ENCODE results near the gene KRT32.

Gene KRT32

GRCh38 chr17:41494524-41494923 lies 27.3 kb upstream of the KRT32 start:
- peak; percentile 17 for DNase-seq (ENCODE audit: low read depth)
- no peak for TF ChIP-seq CTCF (conservative IDR thresholded peaks at IDR 0.05; ENCODE audit: control insufficient read depth, insufficient read depth, low read depth, low read length)
- H3K4me3 ChIP-seq (ENCODE audit: control insufficient read depth, low read depth, low read length): no peak overlapping the region

- no peak for TF ChIP-seq CTCF (conservative IDR thresholded peaks at IDR 0.05; ENCODE audit: control insufficient read depth, insufficient read depth, low read depth, low read length)
- DNase-seq (ENCODE audit: low read depth): peak; percentile 35
- H3K4me3 ChIP-seq (ENCODE audit: control insufficient read depth, low read depth, low read length): no peak overlapping the region
Measured at GRCh38 chr17:41492771-41493170, 25.6 kb upstream of the KRT32 start.

GRCh38 chr17:41492351-41492750 lies 25.2 kb upstream of the KRT32 start:
- DNase-seq (ENCODE audit: low read depth): peak; percentile 60
- TF ChIP-seq CTCF (conservative IDR thresholded peaks at IDR 0.05; ENCODE audit: control insufficient read depth, insufficient read depth, low read depth, low read length): no peak

GRCh38 chr17:41491476-41491875 lies 24.3 kb upstream of the KRT32 start:
- H3K4me3 ChIP-seq (ENCODE audit: control insufficient read depth, low read depth, low read length): no peak overlapping the region
- no peak for DNase-seq (ENCODE audit: low read depth)
- TF ChIP-seq CTCF (conservative IDR thresholded peaks at IDR 0.05; ENCODE audit: control insufficient read depth, insufficient read depth, low read depth, low read length): no peak

More at GRCh38 chr17:41492351-41492750, 25.2 kb upstream of the KRT32 start:
- H3K4me3 ChIP-seq (ENCODE audit: control insufficient read depth, low read depth, low read length): no peak overlapping the region

- H3K4me3 ChIP-seq (ENCODE audit: control insufficient read depth, low read depth, low read length): no peak overlapping the region
- TF ChIP-seq CTCF (conservative IDR thresholded peaks at IDR 0.05; ENCODE audit: control insufficient read depth, insufficient read depth, low read depth, low read length): no peak
- DNase-seq (ENCODE audit: low read depth): no peak
Measured at GRCh38 chr17:41490000-41490990, 23.1 kb upstream of the KRT32 start.

GRCh38 chr17:41489531-41489930 lies 22.3 kb upstream of the KRT32 start, which contains the start of gene KRT36:
Gene KRT36 (minus strand): TSS chr17:41489910. CDS start chr17:41489864, 46 bp downstream.
- no peak for TF ChIP-seq CTCF (conservative IDR thresholded peaks at IDR 0.05; ENCODE audit: control insufficient read depth, insufficient read depth, low read depth, low read length)
- no peak for DNase-seq (ENCODE audit: low read depth)

More at GRCh38 chr17:41489531-41489930, 22.3 kb upstream of the KRT32 start, which contains the start of gene KRT36:
- H3K4me3 ChIP-seq (ENCODE audit: control insufficient read depth, low read depth, low read length): no peak within 1 kb of the TSS
